Spleen (tissue), 13 donors: ENCODE measurements around the gene SHC2. TPM values are rescaled to one million over a fixed set of nuclear protein-coding genes. Genes with fewer than 3 reads are reported as not detected.

ENCODE experiments used
- DNase-seq: peaks from one replicate; pipeline ENCODE4 v3.0.0-alpha.2; 2020
- H3K27ac ChIP-seq, 8 donors: fragments of 200-600 bp; sonication (generic) in 7 of 8; 1 replicate in 4 of 8; 2 replicates in 4 of 8; pipeline versions ENCODE4 v1.5.0 to v1.8.0; 2016 to 2021; ENCODE audit warnings: inconsistent platforms in 4 of 8, mild to moderate bottlenecking in 4 of 8, moderate library complexity in 1 of 8
- H3K27me3 ChIP-seq, 7 donors: fragments of 200-600 bp; sonication (generic) in 6 of 7; replicated peaks in 1 of 7; 1 replicate in 4 of 7; 2 replicates in 3 of 7; pipeline versions ENCODE4 v1.5.0 to v1.8.0; 2016 to 2021; ENCODE audit warnings: inconsistent platforms in 3 of 7, mild to moderate bottlenecking in 1 of 7
- H3K36me3 ChIP-seq, 6 donors: fragments of 200-600 bp; sonication (generic) in 5 of 6; 1 replicate in 4 of 6; 2 replicates in 2 of 6; pipeline versions ENCODE4 v1.5.0 to v1.8.0; 2016 to 2021; ENCODE audit warnings: inconsistent platforms in 2 of 6
- H3K4me1 ChIP-seq, 6 donors: fragments of 200-600 bp; sonication (generic) in 5 of 6; 1 replicate in 3 of 6; 2 replicates in 3 of 6; pipeline versions ENCODE4 v1.5.0 to v1.8.0; 2016 to 2021; ENCODE audit warnings: inconsistent platforms in 3 of 6
- H3K4me3 ChIP-seq, 8 donors: fragments of 200-600 bp; sonication (generic) in 7 of 8; 1 replicate in 4 of 8; 2 replicates in 4 of 8; pipeline versions ENCODE4 v1.5.0 to v1.8.0; 2016 to 2021; ENCODE audit warnings: inconsistent platforms in 4 of 8, mild to moderate bottlenecking in 4 of 8, moderate library complexity in 2 of 8
- H3K9me3 ChIP-seq, 8 donors: fragments of 200-600 bp; sonication (generic) in 7 of 8; 1 replicate in 4 of 8; 2 replicates in 4 of 8; pipeline versions ENCODE4 v1.5.0 to v1.8.0; 2016 to 2021; ENCODE audit warnings: inconsistent platforms in 4 of 8
- POLR2A ChIP-seq, 3 donors: fragments of 450-650 bp; IDR thresholded peaks; one replicate each; pipeline ENCODE4 v1.5.1; 2017; ENCODE audit warnings: antibody characterized with exemption in 3 of 3, mild to moderate bottlenecking in 1 of 3
- POLR2AphosphoS5 ChIP-seq, 3 donors: sonication (generic); formaldehyde crosslinking; IDR thresholded peaks; one replicate each; pipeline ENCODE4 v1.5.1; 2017; ENCODE audit warnings: antibody characterized with exemption in 3 of 3
- WGBS, 5 donors: extraction: QIAGEN DNeasy Blood & Tissue Kit in 3 of 5; methylation state at CpG; one replicate each; pipeline versions ENCODE4 v1.1.5 to v1.1.7; 2013 to 2018; 5-methylcytosine and 5-hydroxymethylcytosine counted together
- intact Hi-C: fragments of 100-400 bp; cut with DNase I; formaldehyde crosslinking; loops from one replicate; pipeline ENCODE4 v1.15.0; 2023; ENCODE audit warnings: low total_unique reads
- long read RNA-seq, 2 donors: transcript quantifications; one replicate each; lab custom pipeline, GENCODE V29; 2026
- polyA plus RNA-seq, 3 donors: library from polyadenylated mRNA; stranded (reverse); fragments of 200-250 nt; gene quantifications; one replicate each; pipeline ENCODE4 v1.2.1, GENCODE V29; 2013
- total RNA-seq, 7 donors: library from RNA; depleted of rRNA in 3 of 7; stranded (reverse); fragments of >200 nt in 3 of 7; fragmentation: NEBNext Ultra II Directional in 4 of 7; extraction: Animal tissue kit (Norgen Biotek cat#: 25700) in 4 of 7; gene quantifications; one replicate each; pipeline versions ENCODE4 v1.1.0 to v1.2.1, GENCODE V29; 2016 to 2021
- TF ChIP-seq, protein P1 (sequence below), 11 experiments: fragments of 200-600 bp in 7 of 11; fragments of 450-650 bp in 4 of 11; sonication (generic) in 4 of 11; IDR thresholded peaks in 8 of 11; conservative IDR thresholded peaks in 3 of 11; 1 replicate in 7 of 11; 2 replicates in 4 of 11; pipeline versions ENCODE4 v1.4.0 to v1.8.0; 2016 to 2021; ENCODE audit warnings: antibody characterized with exemption in 11 of 11, inconsistent platforms in 4 of 11, mild to moderate bottlenecking in 1 of 11
- donor health status: healthy with polysubstance abuse.
- donor health status: DM: no; HTN: no; CAD: no; lungs with moderate emphysema.
- donor health status: DM: no; HTN: no; CAD: no.
- donor health status: Bipolar disorder and iron deficiency.
- donor health status: healthy.
- donor health status: DM: no; HTN: no; CAD: no.
- donor health status: DM: yes; HTN: yes; CAD: no.

The SHC2 gene, protein sequence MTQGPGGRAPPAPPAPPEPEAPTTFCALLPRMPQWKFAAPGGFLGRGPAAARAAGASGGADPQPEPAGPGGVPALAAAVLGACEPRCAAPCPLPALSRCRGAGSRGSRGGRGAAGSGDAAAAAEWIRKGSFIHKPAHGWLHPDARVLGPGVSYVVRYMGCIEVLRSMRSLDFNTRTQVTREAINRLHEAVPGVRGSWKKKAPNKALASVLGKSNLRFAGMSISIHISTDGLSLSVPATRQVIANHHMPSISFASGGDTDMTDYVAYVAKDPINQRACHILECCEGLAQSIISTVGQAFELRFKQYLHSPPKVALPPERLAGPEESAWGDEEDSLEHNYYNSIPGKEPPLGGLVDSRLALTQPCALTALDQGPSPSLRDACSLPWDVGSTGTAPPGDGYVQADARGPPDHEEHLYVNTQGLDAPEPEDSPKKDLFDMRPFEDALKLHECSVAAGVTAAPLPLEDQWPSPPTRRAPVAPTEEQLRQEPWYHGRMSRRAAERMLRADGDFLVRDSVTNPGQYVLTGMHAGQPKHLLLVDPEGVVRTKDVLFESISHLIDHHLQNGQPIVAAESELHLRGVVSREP
- total RNA-seq, result 10 to 100 TPM; 25.5 to 90.1 (median 43.2) TPM
- polyA plus RNA-seq, result 100 to 1,000 TPM in 1 of 3 donors, 10 to 100 TPM in 2; 19.6 to 123 (median 78.5) TPM
- long read RNA-seq, donor 1, transcript SHC2-201 (13 exons, 2,494 nt), result major isoform, 5 of 5 reads
- long read RNA-seq, donor 1, partial matches to known transcripts, result 0 of 5 reads
- long read RNA-seq, donor 1, other reads (novel, unspliced or antisense), result 0 of 5 reads
- long read RNA-seq, donor 2, partial matches to known transcripts, result 365 of 395 reads
- long read RNA-seq, donor 2, other reads (novel, unspliced or antisense), result 25 of 395 reads

- H3K9me3 ChIP-seq, result no peaks in the 10 kb centered on the region
- H3K4me1 ChIP-seq, result peaks cover 3 to 26% (median 21%) of the 10 kb centered on the region in 6 donors
- H3K27ac ChIP-seq, result peak within 1 kb of the TSS in 7 of 8 donors; percentile 36 to 84 (median 74)
- DNase-seq, result no peak
- no peaks in the 10 kb centered on the region for H3K36me3 ChIP-seq
- WGBS, 5 donors, result 2 to 6% (median 4%) methylated on average over 19 to 85 of the region's 85 CpGs
- TF ChIP-seq POLR2A (IDR thresholded peaks at IDR 0.05) (no peak), POLR2AphosphoS5 (IDR thresholded peaks at IDR 0.05) (peak; percentile 30 to 69 (median 62))
- TF ChIP-seq, protein P1, sequence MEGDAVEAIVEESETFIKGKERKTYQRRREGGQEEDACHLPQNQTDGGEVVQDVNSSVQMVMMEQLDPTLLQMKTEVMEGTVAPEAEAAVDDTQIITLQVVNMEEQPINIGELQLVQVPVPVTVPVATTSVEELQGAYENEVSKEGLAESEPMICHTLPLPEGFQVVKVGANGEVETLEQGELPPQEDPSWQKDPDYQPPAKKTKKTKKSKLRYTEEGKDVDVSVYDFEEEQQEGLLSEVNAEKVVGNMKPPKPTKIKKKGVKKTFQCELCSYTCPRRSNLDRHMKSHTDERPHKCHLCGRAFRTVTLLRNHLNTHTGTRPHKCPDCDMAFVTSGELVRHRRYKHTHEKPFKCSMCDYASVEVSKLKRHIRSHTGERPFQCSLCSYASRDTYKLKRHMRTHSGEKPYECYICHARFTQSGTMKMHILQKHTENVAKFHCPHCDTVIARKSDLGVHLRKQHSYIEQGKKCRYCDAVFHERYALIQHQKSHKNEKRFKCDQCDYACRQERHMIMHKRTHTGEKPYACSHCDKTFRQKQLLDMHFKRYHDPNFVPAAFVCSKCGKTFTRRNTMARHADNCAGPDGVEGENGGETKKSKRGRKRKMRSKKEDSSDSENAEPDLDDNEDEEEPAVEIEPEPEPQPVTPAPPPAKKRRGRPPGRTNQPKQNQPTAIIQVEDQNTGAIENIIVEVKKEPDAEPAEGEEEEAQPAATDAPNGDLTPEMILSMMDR (IDR thresholded peaks at IDR 0.05 in 8 of 11, conservative IDR thresholded peaks at IDR 0.05 in 3 of 11), result no peak
- peak within 1 kb of the TSS; percentile 44 to 75 (median 47) for H3K4me3 ChIP-seq
- peaks cover 0 to 51% (median 26%) of the 10 kb centered on the region in 7 donors for H3K27me3 ChIP-seq
- intact Hi-C loops, result no loop called here
Measured at GRCh38 chr19:460877-461720, at the start of gene SHC2. SHC2 (minus strand) TSS chr19:461033; CDS start chr19:460996, 37 bp downstream.

- peak overlapping the region in 5 of 8 donors; percentile 94 to 98 (median 95) for H3K27ac ChIP-seq
- WGBS, 5 donors, result 64 to 71% (median 66%) methylated on average over 32 of the region's 32 CpGs
- intact Hi-C loops, result no loop called here
Measured at GRCh38 chr19:508204-509150, 47.6 kb upstream of the SHC2 start.

More at GRCh38 chr19:508204-509150, 47.6 kb upstream of the SHC2 start:
- no peaks in the 10 kb centered on the region for H3K27me3 ChIP-seq
- TF ChIP-seq, protein P1 (IDR thresholded peaks at IDR 0.05 in 8 of 11, conservative IDR thresholded peaks at IDR 0.05 in 3 of 11), result no peak
- TF ChIP-seq POLR2AphosphoS5 (IDR thresholded peaks at IDR 0.05) (no peak), POLR2A (IDR thresholded peaks at IDR 0.05) (no peak)
- H3K4me1 ChIP-seq, result peaks cover 15 to 74% (median 51%) of the 10 kb centered on the region in 6 donors
- H3K4me3 ChIP-seq, result peak overlapping the region; percentile 89 to 100 (median 100)
- peak; percentile 87 for DNase-seq
- peaks cover 0 to 10% (median 0%) of the 10 kb centered on the region in 6 donors for H3K36me3 ChIP-seq
- no peaks in the 10 kb centered on the region for H3K9me3 ChIP-seq
